A549 (cell line): Measurements from ENCODE around the gene FKBP7. TPM values are rescaled to one million over a fixed set of nuclear protein-coding genes. Genes with fewer than 3 reads are reported as not detected.

ENCODE experiments used
- ATAC-seq, 2 experiments: fragments of 200-7000 bp in 1 of 2; fragments of >200 bp in 1 of 2; cut with Nextera tagmentation in 1 of 2; cut with Tn5 transposase in 1 of 2; 3 replicates each; pipeline versions ENCODE4 v1.8.0 to v1.9.1; 2018 to 2020; ENCODE audit warnings: mild to moderate bottlenecking in 1 of 2, moderate library complexity in 1 of 2
- CTCF ChIA-PET: fragments of 300-600 bp; sonication (Branson Sonifier 250); formaldehyde crosslinking; extraction: SDS; loops from one replicate; lab custom pipeline; 2021; ENCODE audit warnings: antibody characterized with exemption, inconsistent platforms; lab: Yijun Ruan, JAX
- POLR2A ChIA-PET: fragments of 350-600 bp; formaldehyde crosslinking; extraction: SDS; loops from one replicate; lab custom pipeline; 2021; ENCODE audit warnings: antibody characterized with exemption, inconsistent platforms; lab: Yijun Ruan, JAX
- DNase-seq, 2 experiments: peaks; one replicate each; pipeline versions ENCODE4 v3.0.0 to v3.0.0-alpha.2; 2011 to 2016; ENCODE audit warnings: low read depth in 1 of 2, low spot score in 1 of 2
- FAIRE-seq: peaks from 2 replicates; lab custom pipeline; 2011; peaks lifted over from hg19 to GRCh38; lab: Jason Lieb, UNC
- H3K27ac ChIP-seq, 2 experiments: fragments of >200 bp; sonication (Bioruptor Twin); formaldehyde crosslinking; 3 replicates each; pipeline ENCODE4 v1.5.1; 2016 to 2017
- H3K4me1 ChIP-seq: fragments of >200 bp; sonication (Bioruptor Twin); formaldehyde crosslinking; 3 replicates; pipeline ENCODE4 v1.6.1; 2016
- H3K4me2 ChIP-seq: fragments of >200 bp; sonication (Bioruptor Twin); formaldehyde crosslinking; 3 replicates; pipeline ENCODE4 v1.6.1; 2016
- H3K4me3 ChIP-seq: fragments of >200 bp; sonication (Bioruptor Twin); formaldehyde crosslinking; 3 replicates; pipeline ENCODE4 v1.5.1; 2016
- H3K9me3 ChIP-seq: fragments of >200 bp; sonication (Bioruptor Twin); formaldehyde crosslinking; 3 replicates; pipeline ENCODE4 v1.6.1; 2016
- ATOH8 ChIP-seq: fragments of 250-450 bp; sonication (Bioruptor Pico); IDR thresholded peaks from 2 replicates; pipeline ENCODE4 v1.5.0; 2020; ENCODE audit warnings: low read depth, mild to moderate bottlenecking, moderate library complexity
- BCL3 ChIP-seq: fragments of >200 bp; sonication (Bioruptor Twin); formaldehyde crosslinking; IDR thresholded peaks from 3 replicates; pipeline ENCODE4 v1.6.1; 2016
- CHD4 ChIP-seq: fragments of 200-600 bp; sonication (generic); IDR thresholded peaks from 2 replicates; pipeline ENCODE4 v1.6.1; 2016; ENCODE audit warnings: antibody characterized with exemption, mild to moderate bottlenecking, borderline replicate concordance
- CTCF ChIP-seq: fragments of >200 bp; sonication (Bioruptor Twin); formaldehyde crosslinking; IDR thresholded peaks from 3 replicates; pipeline ENCODE4 v1.5.1; 2016
- EHF ChIP-seq: fragments of 250-450 bp; sonication (Bioruptor Pico); IDR thresholded peaks from 2 replicates; pipeline ENCODE4 v1.5.0; 2020; ENCODE audit warnings: mild to moderate bottlenecking
- ELK1 ChIP-seq: fragments of 150-350 bp; IDR thresholded peaks from 2 replicates; pipeline ENCODE4 v1.6.1; 2014; ENCODE audit warnings: low read depth, mild to moderate bottlenecking, low read length
- EP300 ChIP-seq, 2 experiments: fragments of >200 bp; sonication (Bioruptor Twin); formaldehyde crosslinking; IDR thresholded peaks; 2 replicates in 1 of 2; 3 replicates in 1 of 2; pipeline ENCODE4 v1.6.1; 2016 to 2017
- GATA3 ChIP-seq: IDR thresholded peaks from 2 replicates; pipeline ENCODE4 v1.6.1; 2012; ENCODE audit warnings: borderline replicate concordance
- HEYL ChIP-seq: fragments of 250-450 bp; sonication (Bioruptor Pico); IDR thresholded peaks from 2 replicates; pipeline ENCODE4 v1.8.0; 2021; ENCODE audit warnings: mild to moderate bottlenecking, moderate library complexity
- HMGXB4 ChIP-seq: fragments of 250-450 bp; sonication (Bioruptor Pico); IDR thresholded peaks from 2 replicates; pipeline ENCODE4 v1.5.0; 2021; ENCODE audit warnings: mild to moderate bottlenecking, moderate library complexity, borderline replicate concordance
- JUN ChIP-seq, 2 experiments: fragments of >200 bp; sonication (Bioruptor Twin); formaldehyde crosslinking; IDR thresholded peaks; 2 replicates in 1 of 2; 3 replicates in 1 of 2; pipeline ENCODE4 v1.6.1; 2016 to 2017
- KDM1A ChIP-seq: fragments of 200-600 bp; sonication (generic); IDR thresholded peaks from 2 replicates; pipeline ENCODE4 v1.6.1; 2016; ENCODE audit warnings: low read depth, mild to moderate bottlenecking
- MAX ChIP-seq: IDR thresholded peaks from 2 replicates; pipeline ENCODE4 v1.6.1; 2012
- MYC ChIP-seq: IDR thresholded peaks from 2 replicates; pipeline ENCODE4 v1.6.1; 2012; ENCODE audit warnings: mild to moderate bottlenecking, inconsistent platforms, low read length, improper control_type of control experiment, borderline replicate concordance
- NPAS2 ChIP-seq: fragments of 250-450 bp; sonication (Bioruptor Pico); IDR thresholded peaks from 2 replicates; pipeline ENCODE4 v1.8.0; 2022; ENCODE audit warnings: mild to moderate bottlenecking, moderate library complexity, borderline replicate concordance
- NR3C1 ChIP-seq: fragments of >200 bp; sonication (Bioruptor Twin); formaldehyde crosslinking; IDR thresholded peaks from 3 replicates; pipeline ENCODE4 v1.6.1; 2017
- PBX3 ChIP-seq: IDR thresholded peaks from 2 replicates; pipeline ENCODE4 v1.6.1; 2012
- PHF8 ChIP-seq: fragments of 200-600 bp; sonication (generic); IDR thresholded peaks from 2 replicates; pipeline ENCODE4 v1.6.1; 2016; ENCODE audit warnings: low read depth, mild to moderate bottlenecking, antibody characterized with exemption, moderate library complexity, borderline replicate concordance
- POLR2AphosphoS2 ChIP-seq: conservative IDR thresholded peaks from 2 replicates; pipeline ENCODE4 v1.6.1; 2012; ENCODE audit warnings: low read length, improper control_type of control experiment, inconsistent platforms
- RAD21 ChIP-seq, 2 experiments: fragments of >200 bp in 1 of 2; sonication (Bioruptor Twin) in 1 of 2; formaldehyde crosslinking in 1 of 2; IDR thresholded peaks in 1 of 2; conservative IDR thresholded peaks in 1 of 2; 2 replicates in 1 of 2; 3 replicates in 1 of 2; pipeline ENCODE4 v1.6.1; 2012 to 2018; ENCODE audit warnings: inconsistent platforms in 1 of 2
- RCOR1 ChIP-seq: fragments of 150-350 bp; IDR thresholded peaks from 2 replicates; pipeline ENCODE4 v1.6.1; 2014; ENCODE audit warnings: antibody characterized with exemption, low read length, low read depth
- SREBF2 ChIP-seq: fragments of 450-650 bp; IDR thresholded peaks from 2 replicates; pipeline ENCODE4 v1.6.1; 2014; ENCODE audit warnings: mild to moderate bottlenecking, moderate library complexity
- TFCP2L1 ChIP-seq: fragments of 250-450 bp; sonication (Bioruptor Pico); IDR thresholded peaks from 2 replicates; pipeline ENCODE4 v1.5.0; 2021; ENCODE audit warnings: mild to moderate bottlenecking
- ZC3H11A ChIP-seq: fragments of 450-650 bp; IDR thresholded peaks from 2 replicates; pipeline ENCODE4 v1.6.1; 2014; ENCODE audit warnings: antibody characterized with exemption, mild to moderate bottlenecking
- ZFP36 ChIP-seq: fragments of 450-650 bp; IDR thresholded peaks from 2 replicates; pipeline ENCODE4 v1.6.1; 2014; ENCODE audit warnings: borderline replicate concordance; ENCODE audit not compliant: partially characterized antibody
- WGBS: methylation state at CpG from one replicate; pipeline ENCODE4 v1.1.6; 2017; ENCODE audit errors: missing lambda C conversion rate; 5-methylcytosine and 5-hydroxymethylcytosine counted together
- polyA plus RNA-seq, 4 experiments: library from polyadenylated mRNA; depleted of rRNA in 3 of 4; stranded (reverse); fragments of >200 nt; fragmentation: RNase III in 1 of 4; extraction: RNeasy Plus Mini Kit Qiagen cat#74134 plus additional on column Dnase treatment in 1 of 4; gene quantifications; 2 replicates in 3 of 4; 3 replicates in 1 of 4; pipeline ENCODE4 v1.2.3, GENCODE V29; 2011 to 2017

FKBP7 gene
- polyA plus RNA-seq, 2 of the 4 experiments (the other 2 are of a cell fraction), result 15.2 to 23.7 TPM

GRCh38 chr2:178426388-178426787, 52.0 kb downstream of the FKBP7 start:
- DNase-seq (no peak), ATAC-seq (no peak), FAIRE-seq (no peak)
- no peak overlapping the region for H3K4me2 ChIP-seq
- H3K4me3 ChIP-seq, result no peak overlapping the region
- CTCF ChIA-PET, result interaction anchor here (1.2 to 8.5 kb wide), 2 partner anchors 8 to 12 kb away, joined by 3 to 52 read pairs; no protein-coding TSS in a partner anchor
- H3K27ac ChIP-seq, result no peak overlapping the region
- WGBS, result 95% methylated on average over 3 of the region's 3 CpGs
- POLR2A ChIA-PET, result no interaction called here
- no peaks in the 10 kb centered on the region for H3K4me1 ChIP-seq
- TF ChIP-seq BCL3 (no peak), GATA3 (no peak), MAX (no peak), NR3C1 (no peak), JUN (IDR thresholded peaks at IDR 0.05) (no peak), ATOH8 (CRISPR knock-in tag) (no peak), TFCP2L1 (no peak), EP300 (IDR thresholded peaks at IDR 0.05) (no peak), RCOR1 (no peak), ZC3H11A (no peak), RAD21 (conservative IDR thresholded peaks at IDR 0.05 in 1 of 2, IDR thresholded peaks at IDR 0.05 in 1 of 2) (no peak), HEYL (no peak), ZFP36 (no peak), KDM1A (no peak), EHF (no peak), CTCF (no peak), ELK1 (no peak), POLR2AphosphoS2 (no peak), PHF8 (no peak), NPAS2 (CRISPR knock-in tag) (no peak)
- no peaks in the 10 kb centered on the region for H3K9me3 ChIP-seq

GRCh38 chr2:178425255-178425827, 53.1 kb downstream of the FKBP7 start:
- no peak overlapping the region for H3K4me2 ChIP-seq
- H3K27ac ChIP-seq, result no peak overlapping the region
- H3K9me3 ChIP-seq, result no peaks in the 10 kb centered on the region
- H3K4me3 ChIP-seq, result no peak overlapping the region
- no peak for ATAC-seq
- 81% methylated on average over 4 of the region's 4 CpGs for WGBS
- H3K4me1 ChIP-seq, result no peaks in the 10 kb centered on the region
- DNase-seq, result no peak
- FAIRE-seq, result no peak
- ChIA-PET CTCF (interaction anchor here (0.6 to 8.5 kb wide), 5 partner anchors 10 to 1031 kb away, joined by 3 to 52 read pairs (median 3); no protein-coding TSS in a partner anchor), POLR2A (no interaction called here)
- no peak for TF ChIP-seq BCL3
- TF ChIP-seq PBX3, result no peak
- no peak for TF ChIP-seq NPAS2 (CRISPR knock-in tag)
- no peak for TF ChIP-seq MYC
- no peak for TF ChIP-seq CTCF
- no peak for TF ChIP-seq EP300 (IDR thresholded peaks at IDR 0.05)
- TF ChIP-seq SREBF2, result no peak
- TF ChIP-seq CHD4, result no peak
- TF ChIP-seq HMGXB4 (CRISPR knock-in tag), result no peak
